ENCODE results near the gene ZFAND3.

- TF ChIP-seq CTCF (optimal IDR thresholded peaks at IDR 0.05 in 1 of 3, IDR thresholded peaks at IDR 0.05 in 1 of 3, conservative IDR thresholded peaks at IDR 0.05 in 1 of 3; ENCODE audit: extremely low read depth in 1 of 3, insufficient read depth in 2 of 3, low read length in 3 of 3) (no peak), EZH2 (IDR thresholded peaks at IDR 0.05; ENCODE audit: low read length) (no peak)
Observed at GRCh38 chr6:38063973-38064372, 244.4 kb downstream of the ZFAND3 start.

All from keratinocyte (primary cell).